Activated CD8-positive, alpha-beta memory T cell treated with anti-CD3 and anti-CD28 coated beads, Interleukin-2, amount 50 U/mL, for 1 hour (primary cell): Measurements from ENCODE around the gene FOXRED2.
"Not testable (repeated sequence)": the region's sequence is repeated elsewhere in the genome, so short reads cannot be mapped to it uniquely, and the experiment has no call there.

Experiments used
- DNase-seq: peaks from one replicate; pipeline ENCODE4 v3.0.0-alpha.2; 2020; ENCODE audit errors: extremely low read depth

The FOXRED2 gene

GRCh38 chr22:36470162-36470993 is 36.5 kb downstream of the FOXRED2 start:
- peak; percentile 61 for DNase-seq

- no peak for DNase-seq
These were observed 37.6 kb downstream of the FOXRED2 start for GRCh38 chr22:36469094-36469710.

DNA sequence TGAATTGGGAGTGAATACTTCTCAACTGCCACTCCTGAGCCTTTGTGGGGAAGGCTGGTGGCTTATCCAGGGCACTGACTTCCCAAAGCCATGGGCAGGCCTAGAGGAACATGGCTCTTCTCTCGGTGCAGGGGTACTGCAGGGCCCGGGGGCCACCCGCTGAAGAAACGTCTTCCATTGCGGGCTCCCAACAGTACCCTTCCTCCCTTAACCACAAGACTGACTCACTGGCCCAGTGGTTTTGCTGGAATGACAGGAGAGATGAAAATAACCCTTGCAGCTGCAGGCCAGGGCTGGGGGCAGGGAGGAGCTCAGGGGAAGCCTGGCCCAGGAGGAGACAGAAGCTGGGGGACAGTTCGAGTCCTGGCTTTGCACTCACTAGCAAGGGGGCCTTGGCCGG is 38.9 kb downstream of the FOXRED2 start:
- no peak for DNase-seq

DNA sequence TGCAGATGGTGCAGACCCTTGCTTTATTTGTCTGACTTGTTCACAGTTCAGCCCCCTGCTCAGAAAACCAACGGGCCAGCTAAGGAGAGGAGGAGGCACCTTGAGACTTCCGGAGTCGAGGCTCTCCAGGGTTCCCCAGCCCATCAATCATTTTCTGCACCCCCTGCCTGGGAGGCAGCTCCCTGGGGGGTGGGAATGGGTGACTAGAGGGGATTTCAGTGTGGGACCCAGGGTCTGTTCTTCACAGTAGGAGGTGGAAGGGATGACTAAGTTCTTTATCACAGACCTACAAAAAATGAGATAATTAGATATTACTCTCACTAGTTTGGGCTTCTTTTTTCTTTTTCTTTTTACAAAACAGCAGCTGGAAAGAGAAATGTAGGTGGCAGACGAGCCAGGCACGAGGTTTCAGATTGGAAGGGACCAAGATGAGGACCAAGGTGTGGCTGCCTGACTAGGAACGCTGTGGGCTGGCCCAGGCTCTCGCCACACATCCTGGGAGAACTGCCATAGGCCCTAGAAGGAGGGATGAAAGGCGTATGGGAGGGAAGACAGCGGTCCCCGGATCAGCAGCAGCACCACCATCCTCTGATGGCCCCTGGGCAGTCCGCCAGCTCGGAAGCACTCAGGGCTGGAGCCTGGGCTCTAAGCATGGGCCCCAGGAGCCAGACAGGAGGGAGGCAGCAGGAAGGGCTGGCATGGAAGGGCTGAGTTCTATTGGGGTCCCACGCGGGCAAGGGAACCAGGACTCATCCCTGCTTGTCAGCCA is 39.6 kb downstream of the FOXRED2 start:
- DNase-seq: no peak

- DNase-seq: no peak
These were observed 40.6 kb downstream of the FOXRED2 start for GRCh38 chr22:36466258-36466657.

DNA sequence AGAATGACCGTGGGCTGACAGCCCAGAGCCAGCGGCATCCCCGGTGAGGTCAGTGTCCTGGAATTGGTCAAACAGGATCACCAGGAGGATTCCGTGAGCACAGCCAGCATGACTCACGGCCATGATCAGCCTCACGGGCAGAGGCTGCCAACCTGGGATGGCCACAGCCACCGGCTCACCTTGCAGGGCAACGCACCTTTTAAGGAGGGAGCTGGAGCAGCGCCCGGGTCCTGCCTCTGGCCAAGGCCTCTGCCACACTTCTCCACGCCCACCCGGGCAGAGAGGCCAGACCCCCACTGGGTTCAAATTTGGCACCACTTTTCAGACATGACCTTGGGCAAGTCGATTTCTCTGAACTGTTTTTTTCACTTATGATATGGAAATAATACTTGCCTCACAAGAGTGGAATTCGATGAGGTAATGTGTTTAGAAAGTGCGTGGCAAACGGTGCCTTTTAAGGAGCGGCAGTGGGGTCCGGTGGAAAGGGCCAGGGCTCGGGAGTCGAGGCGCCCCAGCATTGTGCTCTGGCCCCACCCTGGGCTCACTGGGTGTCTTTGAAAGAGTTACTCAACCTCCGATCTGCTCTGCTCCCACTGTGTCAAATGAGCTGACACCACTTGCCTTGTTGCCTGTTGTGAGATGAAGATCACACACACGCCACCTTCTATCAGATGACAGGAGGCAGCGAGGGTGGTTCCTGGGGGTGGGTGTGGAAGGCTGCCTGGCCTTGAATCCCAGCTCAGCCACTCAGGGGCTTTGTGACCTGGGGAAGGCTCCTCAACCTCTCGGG is 41.4 kb downstream of the FOXRED2 start:
- no peak for DNase-seq

GRCh38 chr22:36464715-36465231 is 42.1 kb downstream of the FOXRED2 start:
- no peak for DNase-seq

DNA sequence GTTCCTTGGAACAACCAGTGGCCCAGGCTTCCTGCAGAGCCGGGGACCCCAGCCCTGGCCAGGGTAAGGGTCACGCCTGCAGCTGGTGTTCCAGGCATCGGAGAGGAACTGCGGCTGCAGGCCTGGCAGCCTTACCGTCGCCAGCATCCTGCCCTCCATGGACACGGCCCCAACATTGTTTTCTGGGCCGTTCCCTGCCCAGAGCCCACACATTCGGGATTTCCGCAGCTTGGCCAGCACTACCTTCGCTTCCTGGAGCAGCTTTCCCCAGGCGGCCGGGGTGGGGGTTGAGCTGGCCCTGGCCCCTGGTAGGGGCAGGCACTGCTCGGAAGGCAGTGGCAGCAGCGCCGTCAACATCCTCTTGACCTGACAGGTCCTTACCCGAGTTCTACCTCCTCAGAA is 43.1 kb downstream of the FOXRED2 start:
- no peak for DNase-seq

- no peak for DNase-seq
These were observed 44.9 kb downstream of the FOXRED2 start for GRCh38 chr22:36461665-36462649.

GRCh38 chr22:36460202-36460601 is 46.6 kb downstream of the FOXRED2 start:
- DNase-seq: no peak

GRCh38 chr22:36457688-36458450 is 49.0 kb downstream of the FOXRED2 start:
- DNase-seq: no peak

GRCh38 chr22:36456464-36456845 is 50.4 kb downstream of the FOXRED2 start:
- DNase-seq: no peak

DNA sequence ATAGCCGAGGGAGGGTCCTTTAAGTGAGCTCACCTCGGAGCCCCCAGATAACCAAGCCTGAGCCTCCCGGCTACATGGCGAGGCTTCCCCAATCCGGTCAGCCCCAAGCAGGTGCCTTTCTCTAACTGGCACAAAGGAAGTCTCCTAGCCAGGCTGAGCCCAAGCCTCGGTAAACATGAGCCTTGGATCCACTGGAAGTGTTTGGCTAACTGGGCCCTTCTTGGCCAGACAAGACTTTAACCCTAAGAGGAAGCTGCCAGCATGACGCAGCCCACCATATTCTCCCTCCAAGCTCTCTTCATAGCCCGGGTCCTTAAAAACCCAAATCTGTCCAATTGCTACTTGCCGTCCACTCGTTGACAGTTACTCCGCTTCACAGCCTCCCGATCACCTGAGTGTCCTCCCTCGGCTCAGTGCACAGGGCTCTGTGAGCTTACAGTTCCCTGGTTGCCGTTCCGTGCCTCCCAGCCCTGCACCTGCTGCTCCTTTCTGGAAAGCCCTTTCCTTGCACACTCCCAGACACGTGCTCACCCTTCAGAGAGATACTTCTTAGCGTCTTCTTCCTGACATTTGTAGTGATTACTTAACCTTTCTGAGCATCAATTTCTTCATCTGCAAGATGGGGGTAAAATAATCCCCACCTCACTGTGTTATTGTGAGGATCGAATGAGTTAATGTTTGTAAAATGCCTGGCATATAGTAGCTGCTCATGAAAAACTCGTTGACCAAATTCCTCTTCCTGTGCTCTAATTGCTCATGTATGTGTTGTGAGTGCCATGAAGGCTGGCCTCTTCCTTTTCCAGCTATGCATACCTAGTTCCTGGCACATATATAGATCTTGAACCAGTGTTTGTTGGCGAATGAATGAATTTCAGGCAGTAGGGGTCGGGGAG is 51.0 kb downstream of the FOXRED2 start:
- DNase-seq: no peak

DNA sequence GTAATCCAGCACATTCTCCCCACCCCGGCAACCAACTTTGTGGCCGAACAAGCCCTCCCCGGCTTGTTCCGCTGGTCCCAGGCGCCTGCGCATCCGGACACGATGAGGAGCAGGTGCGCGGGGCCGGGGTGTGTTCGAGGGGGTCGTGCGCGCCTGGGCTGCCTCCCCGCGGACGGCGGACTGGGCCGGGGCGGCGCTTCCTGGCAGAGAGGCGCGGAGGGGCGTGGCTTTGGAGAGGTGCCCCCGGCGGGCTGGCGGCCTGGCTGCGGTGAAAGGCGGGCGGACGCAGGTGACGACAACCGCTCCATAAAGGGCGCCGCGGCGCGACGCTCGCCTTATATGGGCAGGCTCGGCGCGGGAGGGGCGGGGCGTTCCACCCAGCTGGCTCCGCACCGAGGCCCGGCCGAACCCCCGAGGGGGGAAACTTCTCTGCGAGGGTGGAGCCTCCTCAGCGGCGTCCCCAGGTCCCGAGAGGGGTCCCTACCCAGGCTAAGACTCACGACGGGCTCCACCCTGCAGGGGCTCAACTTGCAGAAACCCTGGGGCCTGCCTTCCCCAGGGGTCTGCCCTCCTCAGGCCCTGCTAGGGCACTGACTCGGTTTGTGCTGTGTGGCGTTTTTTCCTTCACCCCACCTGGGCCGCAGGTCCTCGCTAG is 51.8 kb downstream of the FOXRED2 start:
- DNase-seq: peak; percentile 92

GRCh38 chr22:36453855-36454378 is 52.9 kb downstream of the FOXRED2 start:
- no peak for DNase-seq

DNA sequence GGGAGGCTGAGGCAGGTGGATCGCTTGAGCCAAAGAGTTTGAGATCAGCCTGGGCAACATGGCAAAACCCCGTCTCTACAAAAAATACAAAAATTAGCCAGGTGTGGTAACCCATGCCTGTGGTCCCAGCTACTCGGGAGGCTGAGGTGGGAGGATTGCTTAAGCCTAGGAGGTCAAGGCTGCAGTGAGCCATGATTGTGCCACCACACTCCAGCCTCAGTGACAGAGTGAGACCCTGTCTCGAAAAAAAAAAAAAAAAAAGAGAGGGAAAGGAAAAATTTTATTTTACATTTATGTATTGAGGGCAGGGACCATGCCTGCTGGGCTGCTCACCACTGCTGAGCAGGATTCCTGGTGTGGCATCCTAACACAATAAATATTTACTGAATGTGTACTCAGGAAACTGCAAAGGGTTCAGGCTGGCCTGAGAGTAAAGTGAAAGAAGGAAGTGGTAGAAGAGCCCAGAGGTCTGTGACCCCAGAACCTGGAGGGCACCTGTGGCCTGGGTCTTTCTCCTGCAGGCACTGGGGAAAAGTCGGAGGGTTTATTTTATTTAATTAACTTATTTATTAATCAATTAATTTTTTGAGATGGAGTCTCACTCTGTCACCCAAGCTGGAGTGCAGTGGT is 53.7 kb downstream of the FOXRED2 start:
- not testable (repeated sequence) for DNase-seq

DNA sequence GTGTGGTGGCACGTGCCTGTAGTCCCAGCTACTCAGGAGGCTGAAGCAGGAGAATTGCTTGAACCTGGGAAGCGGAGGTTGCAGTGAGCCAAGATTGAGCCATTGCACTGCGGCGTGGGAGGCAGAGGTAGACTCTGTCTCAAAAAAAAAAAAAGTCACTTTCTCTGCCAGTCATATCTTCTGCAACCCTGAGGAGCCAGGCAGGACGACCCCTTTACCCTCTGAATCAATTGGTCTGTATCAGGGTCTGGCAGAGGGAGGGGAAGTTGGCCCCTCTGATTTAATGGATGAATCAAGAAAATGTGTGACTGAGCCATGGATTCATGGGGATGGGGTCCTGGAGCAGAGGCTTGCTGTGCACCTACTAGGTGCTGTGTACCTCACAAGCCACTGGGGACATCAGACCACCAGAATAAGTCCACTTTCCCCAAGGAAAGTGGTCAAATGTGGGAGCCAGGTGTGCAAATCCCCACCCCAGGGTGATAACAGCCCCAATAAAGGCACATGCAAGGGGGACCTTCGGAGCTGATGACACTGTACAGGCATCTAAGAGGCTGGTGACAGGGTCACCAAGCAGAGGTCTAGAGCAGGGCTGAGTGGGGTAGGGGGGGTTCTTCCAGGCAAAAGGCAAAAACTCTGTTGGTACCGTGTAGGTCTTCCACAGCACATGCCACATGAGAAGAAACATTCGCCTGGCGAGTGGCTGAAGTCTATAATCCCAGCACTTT is 54.4 kb downstream of the FOXRED2 start:
- no peak for DNase-seq
